Peyer's patch (tissue), 4 donors: ENCODE results near the gene MED13L. TPM values are rescaled to one million over a fixed set of nuclear protein-coding genes. Genes with fewer than 3 reads are reported as not detected.

Experiments used
- DNase-seq, 3 donors: peaks; one replicate each; pipeline ENCODE4 v3.0.0-alpha.2; 2017 to 2019
- H3K27ac ChIP-seq, 4 donors: fragments of 200-600 bp; sonication (generic); one replicate each; pipeline ENCODE4 v1.5.1; 2016 to 2019
- H3K27me3 ChIP-seq, 2 donors: fragments of 200-600 bp; sonication (generic); one replicate each; pipeline ENCODE4 v1.5.1; 2019
- H3K36me3 ChIP-seq, 3 donors: fragments of 200-600 bp; sonication (generic); one replicate each; pipeline ENCODE4 v1.5.1; 2016 to 2019
- H3K4me1 ChIP-seq, 4 donors: fragments of 200-600 bp; sonication (generic); one replicate each; pipeline ENCODE4 v1.5.1; 2016 to 2019
- H3K4me3 ChIP-seq, 4 donors: fragments of 200-600 bp; sonication (generic); 1 replicate in 3 of 4; 2 replicates in 1 of 4; pipeline ENCODE4 v1.5.1; 2016 to 2019; ENCODE audit warnings: mild to moderate bottlenecking in 1 of 4
- H3K9me3 ChIP-seq, 4 donors: fragments of 200-600 bp; sonication (generic); one replicate each; pipeline ENCODE4 v1.5.1; 2016 to 2019; ENCODE audit warnings: mild to moderate bottlenecking in 1 of 4
- CTCF ChIP-seq, 6 experiments: fragments of 450-650 bp in 4 of 6; fragments of 200-600 bp in 2 of 6; sonication (generic) in 1 of 6; IDR thresholded peaks; one replicate each; pipeline ENCODE4 v1.5.1; 2017 to 2019; ENCODE audit warnings: antibody characterized with exemption in 6 of 6, mild to moderate bottlenecking in 3 of 6, moderate library complexity in 1 of 6
- POLR2A ChIP-seq, 2 donors: fragments of 450-650 bp; IDR thresholded peaks; one replicate each; pipeline ENCODE4 v1.5.1; 2017; ENCODE audit warnings: antibody characterized with exemption in 2 of 2, mild to moderate bottlenecking in 2 of 2, moderate library complexity in 2 of 2
- total RNA-seq, 4 donors: library from RNA; depleted of rRNA; stranded (reverse); fragments of >200 nt; gene quantifications; one replicate each; pipeline ENCODE4 v1.1.0, GENCODE V29; 2016

The MED13L gene
- total RNA-seq, 4 donors from 2014 or later: 127 to 181 (median 145) TPM

GRCh38 chr12:116267948-116268347 is 9.5 kb downstream of the MED13L start:
- DNase-seq: no peak
- Histone ChIP-seq H3K36me3 (no peaks in the 10 kb centered on the region), H3K4me1 (peaks cover 0 to 41% (median 11%) of the 10 kb centered on the region in 4 donors), H3K4me3 (no peak overlapping the region), H3K27ac (no peak overlapping the region), H3K9me3 (no peaks in the 10 kb centered on the region), H3K27me3 (no peaks in the 10 kb centered on the region)
- no peak for TF ChIP-seq CTCF (IDR thresholded peaks at IDR 0.05)
- no peak for TF ChIP-seq POLR2A (IDR thresholded peaks at IDR 0.05)

- no peaks in the 10 kb centered on the region for H3K9me3 ChIP-seq
- H3K4me3 ChIP-seq: no peak overlapping the region
- peaks cover 0 to 42% (median 11%) of the 10 kb centered on the region in 4 donors for H3K4me1 ChIP-seq
- no peak overlapping the region for H3K27ac ChIP-seq
- H3K36me3 ChIP-seq: no peaks in the 10 kb centered on the region
- TF ChIP-seq POLR2A (IDR thresholded peaks at IDR 0.05) (no peak), CTCF (IDR thresholded peaks at IDR 0.05) (no peak)
- no peaks in the 10 kb centered on the region for H3K27me3 ChIP-seq
- no peak for DNase-seq
Observed at GRCh38 chr12:116266631-116267349, 10.7 kb downstream of the MED13L start.

GRCh38 chr12:116266168-116266601 is 11.3 kb downstream of the MED13L start:
- no peak overlapping the region for H3K27ac ChIP-seq
- no peak for DNase-seq
- TF ChIP-seq POLR2A (IDR thresholded peaks at IDR 0.05) (no peak), CTCF (IDR thresholded peaks at IDR 0.05) (no peak)
- H3K36me3 ChIP-seq: no peaks in the 10 kb centered on the region
- H3K27me3 ChIP-seq: no peaks in the 10 kb centered on the region
- H3K9me3 ChIP-seq: no peaks in the 10 kb centered on the region
- peaks cover 0 to 48% (median 11%) of the 10 kb centered on the region in 4 donors for H3K4me1 ChIP-seq
- no peak overlapping the region for H3K4me3 ChIP-seq

GRCh38 chr12:116265351-116266147 is 11.9 kb downstream of the MED13L start:
- H3K4me1 ChIP-seq: peaks cover 0 to 55% (median 11%) of the 10 kb centered on the region in 4 donors
- no peak overlapping the region for H3K27ac ChIP-seq
- no peak for DNase-seq
- TF ChIP-seq CTCF (IDR thresholded peaks at IDR 0.05) (no peak), POLR2A (IDR thresholded peaks at IDR 0.05) (no peak)
- no peak overlapping the region for H3K4me3 ChIP-seq
- H3K9me3 ChIP-seq: no peaks in the 10 kb centered on the region
- H3K36me3 ChIP-seq: no peaks in the 10 kb centered on the region
- H3K27me3 ChIP-seq: no peaks in the 10 kb centered on the region

- H3K4me1 ChIP-seq: peaks cover 0 to 49% (median 11%) of the 10 kb centered on the region in 4 donors
- H3K36me3 ChIP-seq: no peaks in the 10 kb centered on the region
- DNase-seq: no peak
- H3K27me3 ChIP-seq: no peaks in the 10 kb centered on the region
- no peak for TF ChIP-seq CTCF (IDR thresholded peaks at IDR 0.05)
- H3K27ac ChIP-seq: no peak overlapping the region
- no peaks in the 10 kb centered on the region for H3K9me3 ChIP-seq
- no peak overlapping the region for H3K4me3 ChIP-seq
Observed at GRCh38 chr12:116264525-116265070, 12.9 kb downstream of the MED13L start.
